Measurements from ENCODE around the gene NT5C2.
A peak's percentile ranks its signal among the peaks of the same experiment; 100 is the strongest.

The NT5C2 gene

GRCh38 chr10:103125323-103126267, 67.5 kb downstream of the NT5C2 start:
- no peak overlapping the region for H3K9ac ChIP-seq (ENCODE audit: low read length)
- H3K4me1 ChIP-seq (ENCODE audit: control insufficient read depth, insufficient read depth, low read length) = no peaks in the 10 kb centered on the region
- no peaks in the 10 kb centered on the region for H3K36me3 ChIP-seq (ENCODE audit: control insufficient read depth, insufficient read depth, low read length)
- H3K27me3 ChIP-seq (ENCODE audit: control insufficient read depth, insufficient read depth, low read length) = no peaks in the 10 kb centered on the region
- no peak overlapping the region for H3K27ac ChIP-seq (ENCODE audit: low read depth, low read length)
- no peak overlapping the region for H3K4me3 ChIP-seq (ENCODE audit: low read length)

GRCh38 chr10:103124420-103125096, 68.5 kb downstream of the NT5C2 start:
- H3K4me1 ChIP-seq (ENCODE audit: control insufficient read depth, insufficient read depth, low read length) = no peaks in the 10 kb centered on the region
- H3K27ac ChIP-seq (ENCODE audit: low read depth, low read length) = no peak overlapping the region

GRCh38 chr10:103123282-103124024, 69.6 kb downstream of the NT5C2 start:
- Histone ChIP-seq H3K9ac (ENCODE audit: low read length) (no peak overlapping the region), H3K4me1 (ENCODE audit: control insufficient read depth, insufficient read depth, low read length) (no peaks in the 10 kb centered on the region)

More at GRCh38 chr10:103124420-103125096, 68.5 kb downstream of the NT5C2 start:
- no peaks in the 10 kb centered on the region for H3K27me3 ChIP-seq (ENCODE audit: control insufficient read depth, insufficient read depth, low read length)
- H3K9ac ChIP-seq (ENCODE audit: low read length) = no peak overlapping the region
- H3K4me3 ChIP-seq (ENCODE audit: low read length) = no peak overlapping the region
- H3K36me3 ChIP-seq (ENCODE audit: control insufficient read depth, insufficient read depth, low read length) = no peaks in the 10 kb centered on the region

GRCh38 chr10:103120977-103121735, 71.9 kb downstream of the NT5C2 start:
- no peaks in the 10 kb centered on the region for H3K4me1 ChIP-seq (ENCODE audit: control insufficient read depth, insufficient read depth, low read length)
- no peaks in the 10 kb centered on the region for H3K36me3 ChIP-seq (ENCODE audit: control insufficient read depth, insufficient read depth, low read length)
- H3K27me3 ChIP-seq (ENCODE audit: control insufficient read depth, insufficient read depth, low read length) = no peaks in the 10 kb centered on the region
- H3K4me3 ChIP-seq (ENCODE audit: low read length) = no peak overlapping the region
- no peak overlapping the region for H3K27ac ChIP-seq (ENCODE audit: low read depth, low read length)
- H3K9ac ChIP-seq (ENCODE audit: low read length) = no peak overlapping the region

More at GRCh38 chr10:103123282-103124024, 69.6 kb downstream of the NT5C2 start:
- Histone ChIP-seq H3K27me3 (ENCODE audit: control insufficient read depth, insufficient read depth, low read length) (no peaks in the 10 kb centered on the region), H3K4me3 (ENCODE audit: low read length) (no peak overlapping the region), H3K36me3 (ENCODE audit: control insufficient read depth, insufficient read depth, low read length) (no peaks in the 10 kb centered on the region), H3K27ac (ENCODE audit: low read depth, low read length) (no peak overlapping the region)

GRCh38 chr10:103120546-103120945, 72.5 kb downstream of the NT5C2 start:
- Histone ChIP-seq H3K4me1 (ENCODE audit: control insufficient read depth, insufficient read depth, low read length) (no peaks in the 10 kb centered on the region), H3K36me3 (ENCODE audit: control insufficient read depth, insufficient read depth, low read length) (no peaks in the 10 kb centered on the region), H3K27me3 (ENCODE audit: control insufficient read depth, insufficient read depth, low read length) (no peaks in the 10 kb centered on the region), H3K27ac (ENCODE audit: low read depth, low read length) (no peak overlapping the region), H3K4me3 (ENCODE audit: low read length) (no peak overlapping the region), H3K9ac (ENCODE audit: low read length) (no peak overlapping the region)

GRCh38 chr10:103117247-103117646, 75.8 kb downstream of the NT5C2 start:
- no peak overlapping the region for H3K9ac ChIP-seq (ENCODE audit: low read length)
- H3K4me1 ChIP-seq (ENCODE audit: control insufficient read depth, insufficient read depth, low read length) = no peaks in the 10 kb centered on the region
- no peaks in the 10 kb centered on the region for H3K36me3 ChIP-seq (ENCODE audit: control insufficient read depth, insufficient read depth, low read length)
- no peak overlapping the region for H3K4me3 ChIP-seq (ENCODE audit: low read length)
- H3K27ac ChIP-seq (ENCODE audit: low read depth, low read length) = no peak overlapping the region
- no peaks in the 10 kb centered on the region for H3K27me3 ChIP-seq (ENCODE audit: control insufficient read depth, insufficient read depth, low read length)

GRCh38 chr10:103114876-103115275, 78.2 kb downstream of the NT5C2 start:
- no peak overlapping the region for H3K27ac ChIP-seq (ENCODE audit: low read depth, low read length)
- no peaks in the 10 kb centered on the region for H3K36me3 ChIP-seq (ENCODE audit: control insufficient read depth, insufficient read depth, low read length)
- H3K27me3 ChIP-seq (ENCODE audit: control insufficient read depth, insufficient read depth, low read length) = no peaks in the 10 kb centered on the region
- H3K9ac ChIP-seq (ENCODE audit: low read length) = no peak overlapping the region
- no peak overlapping the region for H3K4me3 ChIP-seq (ENCODE audit: low read length)
- peaks cover 10% of the 10 kb centered on the region for H3K4me1 ChIP-seq (ENCODE audit: control insufficient read depth, insufficient read depth, low read length)

- peak overlapping the region; percentile 59 for H3K27ac ChIP-seq (ENCODE audit: low read depth, low read length)
- peaks cover 10% of the 10 kb centered on the region for H3K4me1 ChIP-seq (ENCODE audit: control insufficient read depth, insufficient read depth, low read length)
- no peak overlapping the region for H3K4me3 ChIP-seq (ENCODE audit: low read length)
- no peak overlapping the region for H3K9ac ChIP-seq (ENCODE audit: low read length)
- no peaks in the 10 kb centered on the region for H3K27me3 ChIP-seq (ENCODE audit: control insufficient read depth, insufficient read depth, low read length)
- H3K36me3 ChIP-seq (ENCODE audit: control insufficient read depth, insufficient read depth, low read length) = no peaks in the 10 kb centered on the region
Observed at GRCh38 chr10:103111918-103112877, 80.9 kb downstream of the NT5C2 start.

- no peaks in the 10 kb centered on the region for H3K36me3 ChIP-seq (ENCODE audit: control insufficient read depth, insufficient read depth, low read length)
- H3K27me3 ChIP-seq (ENCODE audit: control insufficient read depth, insufficient read depth, low read length) = no peaks in the 10 kb centered on the region
- peak overlapping the region; percentile 59 for H3K27ac ChIP-seq (ENCODE audit: low read depth, low read length)
- H3K4me3 ChIP-seq (ENCODE audit: low read length) = no peak overlapping the region
- H3K4me1 ChIP-seq (ENCODE audit: control insufficient read depth, insufficient read depth, low read length) = peaks cover 10% of the 10 kb centered on the region
- no peak overlapping the region for H3K9ac ChIP-seq (ENCODE audit: low read length)
Observed at GRCh38 chr10:103111031-103111917, 81.8 kb downstream of the NT5C2 start.

GRCh38 chr10:103110407-103110806, 82.7 kb downstream of the NT5C2 start:
- H3K27me3 ChIP-seq (ENCODE audit: control insufficient read depth, insufficient read depth, low read length) = no peaks in the 10 kb centered on the region
- no peak overlapping the region for H3K9ac ChIP-seq (ENCODE audit: low read length)
- H3K27ac ChIP-seq (ENCODE audit: low read depth, low read length) = peak overlapping the region; percentile 40
- no peak overlapping the region for H3K4me3 ChIP-seq (ENCODE audit: low read length)
- peaks cover 10% of the 10 kb centered on the region for H3K4me1 ChIP-seq (ENCODE audit: control insufficient read depth, insufficient read depth, low read length)
- no peaks in the 10 kb centered on the region for H3K36me3 ChIP-seq (ENCODE audit: control insufficient read depth, insufficient read depth, low read length)

Data from rectal smooth muscle tissue (tissue), 1 donor.